ENCODE measurements around the gene DTWD2.

DTWD2 gene

DNA sequence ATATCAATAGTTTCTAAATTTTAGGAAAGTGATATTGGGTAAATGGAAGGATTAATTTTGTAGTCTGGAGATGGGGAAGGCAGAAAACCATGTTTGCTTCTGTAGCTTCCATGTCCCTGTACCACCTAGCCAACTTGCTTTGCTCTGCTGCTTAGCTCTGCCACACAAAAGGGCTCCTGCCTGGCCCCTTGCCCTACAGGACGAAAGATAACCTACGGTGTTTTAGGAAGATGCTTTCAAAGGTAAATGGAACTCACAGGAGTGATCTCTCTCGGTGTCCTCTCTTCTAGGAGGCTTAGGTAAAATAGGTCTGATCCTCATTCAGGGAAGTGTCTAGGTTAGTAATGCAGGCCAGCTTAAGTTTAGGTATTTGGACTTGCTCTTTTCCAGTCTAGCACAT is 44.8 kb upstream of the DTWD2 start:
- DNase-seq: no peak
- H4K20me1 ChIP-seq (ENCODE audit: insufficient read depth, low read length): no peaks in the 10 kb centered on the region
- peaks cover 17% of the 10 kb centered on the region for H3F3A ChIP-seq (ENCODE audit: insufficient read depth, low read length)
- H2AFZ ChIP-seq (ENCODE audit: low read length): no peak overlapping the region
- no peaks in the 10 kb centered on the region for H3K9me3 ChIP-seq (replicated peaks; ENCODE audit: insufficient read depth, low read length)
- no peak for TF ChIP-seq EZH2phosphoT487 (IDR thresholded peaks at IDR 0.05; ENCODE audit: low read length)
- no peak for TF ChIP-seq EZH2 (optimal IDR thresholded peaks at IDR 0.05; ENCODE audit: low read depth, low read length)
- TF ChIP-seq, protein P1, sequence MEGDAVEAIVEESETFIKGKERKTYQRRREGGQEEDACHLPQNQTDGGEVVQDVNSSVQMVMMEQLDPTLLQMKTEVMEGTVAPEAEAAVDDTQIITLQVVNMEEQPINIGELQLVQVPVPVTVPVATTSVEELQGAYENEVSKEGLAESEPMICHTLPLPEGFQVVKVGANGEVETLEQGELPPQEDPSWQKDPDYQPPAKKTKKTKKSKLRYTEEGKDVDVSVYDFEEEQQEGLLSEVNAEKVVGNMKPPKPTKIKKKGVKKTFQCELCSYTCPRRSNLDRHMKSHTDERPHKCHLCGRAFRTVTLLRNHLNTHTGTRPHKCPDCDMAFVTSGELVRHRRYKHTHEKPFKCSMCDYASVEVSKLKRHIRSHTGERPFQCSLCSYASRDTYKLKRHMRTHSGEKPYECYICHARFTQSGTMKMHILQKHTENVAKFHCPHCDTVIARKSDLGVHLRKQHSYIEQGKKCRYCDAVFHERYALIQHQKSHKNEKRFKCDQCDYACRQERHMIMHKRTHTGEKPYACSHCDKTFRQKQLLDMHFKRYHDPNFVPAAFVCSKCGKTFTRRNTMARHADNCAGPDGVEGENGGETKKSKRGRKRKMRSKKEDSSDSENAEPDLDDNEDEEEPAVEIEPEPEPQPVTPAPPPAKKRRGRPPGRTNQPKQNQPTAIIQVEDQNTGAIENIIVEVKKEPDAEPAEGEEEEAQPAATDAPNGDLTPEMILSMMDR (IDR thresholded peaks at IDR 0.05; ENCODE audit: low read length): no peak
- no peaks in the 10 kb centered on the region for H3K9me2 ChIP-seq (replicated peaks; ENCODE audit: insufficient read depth, low read length)
- H3K36me3 ChIP-seq (replicated peaks; ENCODE audit: insufficient read depth, low read length): no peaks in the 10 kb centered on the region
- peaks cover 29% of the 10 kb centered on the region for H3K4me1 ChIP-seq (ENCODE audit: low read length)
- no peak overlapping the region; the same call in 1 of the 2 replicates for H3K27ac ChIP-seq (ENCODE audit: low read length)
- H3K9ac ChIP-seq (ENCODE audit: low read length): no peak overlapping the region
- no peak overlapping the region for H3K4me3 ChIP-seq (ENCODE audit: low read length)
- no peaks in the 10 kb centered on the region for H3K79me2 ChIP-seq (ENCODE audit: low read length)
- H3K27me3 ChIP-seq (replicated peaks; ENCODE audit: insufficient read depth, low read length): no peaks in the 10 kb centered on the region
- no peak overlapping the region for H3K4me2 ChIP-seq (ENCODE audit: low read depth, low read length)

DNA sequence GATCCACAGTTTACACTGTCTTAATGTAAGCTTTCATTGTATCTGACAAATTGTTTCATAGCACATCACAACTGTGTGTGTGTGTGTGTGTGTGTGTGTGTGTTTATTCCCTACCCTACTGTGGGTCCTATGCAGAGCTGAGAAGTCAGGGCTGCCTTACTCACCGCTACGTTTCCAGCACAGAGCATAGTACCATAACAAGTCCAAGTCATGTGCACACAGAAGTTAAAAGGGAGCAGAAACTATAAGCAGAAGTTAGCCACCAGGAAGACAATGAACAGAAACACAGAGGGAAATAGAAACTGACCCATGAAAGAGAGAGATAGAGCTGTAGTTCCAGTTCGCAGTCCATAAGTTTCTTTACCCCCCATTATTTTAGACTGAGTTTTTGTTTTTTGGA is 44.3 kb upstream of the DTWD2 start:
- H3F3A ChIP-seq (ENCODE audit: insufficient read depth, low read length): peaks cover 17% of the 10 kb centered on the region
- no peaks in the 10 kb centered on the region for H3K9me2 ChIP-seq (replicated peaks; ENCODE audit: insufficient read depth, low read length)
- H3K4me2 ChIP-seq (ENCODE audit: low read depth, low read length): peak overlapping the region; percentile 12; the same call in 1 of the 2 replicates
- H3K27ac ChIP-seq (ENCODE audit: low read length): no peak overlapping the region; the same call in 1 of the 2 replicates
- H2AFZ ChIP-seq (ENCODE audit: low read length): no peak overlapping the region
- no peak overlapping the region for H3K4me3 ChIP-seq (ENCODE audit: low read length)
- no peak overlapping the region for H3K9ac ChIP-seq (ENCODE audit: low read length)
- TF ChIP-seq EZH2phosphoT487 (IDR thresholded peaks at IDR 0.05; ENCODE audit: low read length) (no peak), EZH2 (optimal IDR thresholded peaks at IDR 0.05; ENCODE audit: low read depth, low read length) (no peak)
- TF ChIP-seq, protein P1 (IDR thresholded peaks at IDR 0.05; ENCODE audit: low read length): no peak
- no peaks in the 10 kb centered on the region for H3K9me3 ChIP-seq (replicated peaks; ENCODE audit: insufficient read depth, low read length)
- H3K27me3 ChIP-seq (replicated peaks; ENCODE audit: insufficient read depth, low read length): no peaks in the 10 kb centered on the region
- no peaks in the 10 kb centered on the region for H3K36me3 ChIP-seq (replicated peaks; ENCODE audit: insufficient read depth, low read length)
- no peak for DNase-seq
- no peaks in the 10 kb centered on the region for H3K79me2 ChIP-seq (ENCODE audit: low read length)
- H4K20me1 ChIP-seq (ENCODE audit: insufficient read depth, low read length): no peaks in the 10 kb centered on the region
- peaks cover 29% of the 10 kb centered on the region for H3K4me1 ChIP-seq (ENCODE audit: low read length)

GRCh38 chr5:119031905-119032304 is 43.6 kb upstream of the DTWD2 start:
- Histone ChIP-seq H3K4me1 (ENCODE audit: low read length) (peaks cover 29% of the 10 kb centered on the region), H3K36me3 (replicated peaks; ENCODE audit: insufficient read depth, low read length) (no peaks in the 10 kb centered on the region), H3K27me3 (replicated peaks; ENCODE audit: insufficient read depth, low read length) (no peaks in the 10 kb centered on the region), H3K79me2 (ENCODE audit: low read length) (no peaks in the 10 kb centered on the region), H3K9me3 (replicated peaks; ENCODE audit: insufficient read depth, low read length) (no peaks in the 10 kb centered on the region), H2AFZ (ENCODE audit: low read length) (peak overlapping the region; percentile 31), H3K4me3 (ENCODE audit: low read length) (no peak overlapping the region), H3K9me2 (replicated peaks; ENCODE audit: insufficient read depth, low read length) (no peaks in the 10 kb centered on the region), H3K4me2 (ENCODE audit: low read depth, low read length) (peak overlapping the region; percentile 67), H4K20me1 (ENCODE audit: insufficient read depth, low read length) (no peaks in the 10 kb centered on the region), H3F3A (ENCODE audit: insufficient read depth, low read length) (peaks cover 17% of the 10 kb centered on the region), H3K27ac (ENCODE audit: low read length) (peak overlapping the region; percentile 67; the same call in 1 of the 2 replicates), H3K9ac (ENCODE audit: low read length) (no peak overlapping the region)
- no peak for DNase-seq
- TF ChIP-seq, protein P1 (IDR thresholded peaks at IDR 0.05; ENCODE audit: low read length): no peak
- TF ChIP-seq EZH2 (optimal IDR thresholded peaks at IDR 0.05; ENCODE audit: low read depth, low read length) (no peak), EZH2phosphoT487 (IDR thresholded peaks at IDR 0.05; ENCODE audit: low read length) (no peak)

Data from MM.1S (cell line).